WI38 (cell line): ENCODE measurements around the gene ZDHHC22.

Experiments
- H3K4me3 ChIP-seq: 2 replicates; pipeline ENCODE4 v1.5.1; 2011; ENCODE audit warnings: low read depth, mild to moderate bottlenecking, control low read depth, low read length
- TF ChIP-seq, protein P1 (sequence below): IDR thresholded peaks from 2 replicates; pipeline ENCODE4 v1.5.1; 2012; ENCODE audit warnings: low read depth, mild to moderate bottlenecking, control low read depth, low read length

ZDHHC22 gene

DNA sequence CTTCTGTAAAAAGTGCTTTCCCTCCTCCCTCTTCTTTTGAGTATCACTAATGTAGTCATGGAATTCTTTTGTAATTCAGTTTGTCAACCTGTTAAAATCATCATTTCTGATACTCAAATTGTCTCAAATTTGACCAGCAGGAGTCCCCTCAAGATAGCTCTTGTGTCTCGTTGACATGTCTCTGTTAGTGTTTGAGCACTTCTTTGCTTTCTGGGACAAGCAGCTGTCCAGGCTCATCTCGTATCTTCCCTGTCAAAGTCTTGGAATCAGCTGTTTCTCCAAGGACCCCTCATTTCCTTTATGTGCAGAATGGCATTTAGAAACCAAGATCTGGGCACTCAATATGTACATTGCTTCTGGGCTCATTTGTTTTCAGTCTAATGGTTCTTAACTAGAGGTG is 32.8 kb downstream of the ZDHHC22 start:
- TF ChIP-seq, protein P1, sequence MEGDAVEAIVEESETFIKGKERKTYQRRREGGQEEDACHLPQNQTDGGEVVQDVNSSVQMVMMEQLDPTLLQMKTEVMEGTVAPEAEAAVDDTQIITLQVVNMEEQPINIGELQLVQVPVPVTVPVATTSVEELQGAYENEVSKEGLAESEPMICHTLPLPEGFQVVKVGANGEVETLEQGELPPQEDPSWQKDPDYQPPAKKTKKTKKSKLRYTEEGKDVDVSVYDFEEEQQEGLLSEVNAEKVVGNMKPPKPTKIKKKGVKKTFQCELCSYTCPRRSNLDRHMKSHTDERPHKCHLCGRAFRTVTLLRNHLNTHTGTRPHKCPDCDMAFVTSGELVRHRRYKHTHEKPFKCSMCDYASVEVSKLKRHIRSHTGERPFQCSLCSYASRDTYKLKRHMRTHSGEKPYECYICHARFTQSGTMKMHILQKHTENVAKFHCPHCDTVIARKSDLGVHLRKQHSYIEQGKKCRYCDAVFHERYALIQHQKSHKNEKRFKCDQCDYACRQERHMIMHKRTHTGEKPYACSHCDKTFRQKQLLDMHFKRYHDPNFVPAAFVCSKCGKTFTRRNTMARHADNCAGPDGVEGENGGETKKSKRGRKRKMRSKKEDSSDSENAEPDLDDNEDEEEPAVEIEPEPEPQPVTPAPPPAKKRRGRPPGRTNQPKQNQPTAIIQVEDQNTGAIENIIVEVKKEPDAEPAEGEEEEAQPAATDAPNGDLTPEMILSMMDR, result no peak

DNA sequence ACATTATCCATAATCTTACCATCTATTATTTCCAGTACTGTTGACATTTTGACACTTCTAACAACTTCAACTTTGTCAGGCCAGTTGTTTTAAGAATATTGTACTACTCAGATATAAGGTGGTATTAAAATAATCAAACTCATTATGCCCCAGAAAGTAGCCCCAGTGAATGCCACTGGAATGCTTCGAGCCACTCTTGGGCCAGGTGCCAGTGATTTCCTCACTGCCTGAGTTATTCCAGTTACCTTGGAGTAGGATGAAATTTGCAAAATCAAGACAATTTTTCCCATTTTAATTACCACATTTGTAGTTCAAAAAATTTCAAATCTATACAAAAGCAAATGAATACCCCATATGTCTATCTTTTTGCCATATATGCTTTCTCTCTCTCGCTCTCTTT is 34.4 kb downstream of the ZDHHC22 start:
- no peak overlapping the region for H3K4me3 ChIP-seq
- TF ChIP-seq, protein P1, result no peak

More for the DNA sequence above, 32.8 kb downstream of the ZDHHC22 start:
- H3K4me3 ChIP-seq, result no peak overlapping the region

DNA sequence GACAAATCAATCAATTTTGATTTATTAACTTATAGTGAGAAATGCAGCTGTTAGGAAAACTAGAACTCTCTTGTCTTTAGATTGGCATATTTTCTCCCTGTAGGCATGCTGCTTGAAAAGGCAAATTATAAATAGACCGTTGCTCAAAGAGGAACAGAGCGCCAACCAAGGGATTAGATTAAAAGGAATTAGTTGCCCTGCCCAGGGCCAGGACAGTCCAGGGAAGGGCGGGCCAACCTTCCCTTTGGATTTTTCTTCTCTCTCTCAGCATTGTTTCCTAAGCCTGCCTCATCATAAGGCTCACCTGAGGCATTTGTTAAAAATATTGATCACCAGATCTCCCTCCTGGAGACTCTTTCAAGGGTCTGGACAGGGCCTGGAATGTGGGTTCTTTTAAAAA is 34.9 kb downstream of the ZDHHC22 start:
- H3K4me3 ChIP-seq, result no peak overlapping the region
- TF ChIP-seq, protein P1, result no peak

DNA sequence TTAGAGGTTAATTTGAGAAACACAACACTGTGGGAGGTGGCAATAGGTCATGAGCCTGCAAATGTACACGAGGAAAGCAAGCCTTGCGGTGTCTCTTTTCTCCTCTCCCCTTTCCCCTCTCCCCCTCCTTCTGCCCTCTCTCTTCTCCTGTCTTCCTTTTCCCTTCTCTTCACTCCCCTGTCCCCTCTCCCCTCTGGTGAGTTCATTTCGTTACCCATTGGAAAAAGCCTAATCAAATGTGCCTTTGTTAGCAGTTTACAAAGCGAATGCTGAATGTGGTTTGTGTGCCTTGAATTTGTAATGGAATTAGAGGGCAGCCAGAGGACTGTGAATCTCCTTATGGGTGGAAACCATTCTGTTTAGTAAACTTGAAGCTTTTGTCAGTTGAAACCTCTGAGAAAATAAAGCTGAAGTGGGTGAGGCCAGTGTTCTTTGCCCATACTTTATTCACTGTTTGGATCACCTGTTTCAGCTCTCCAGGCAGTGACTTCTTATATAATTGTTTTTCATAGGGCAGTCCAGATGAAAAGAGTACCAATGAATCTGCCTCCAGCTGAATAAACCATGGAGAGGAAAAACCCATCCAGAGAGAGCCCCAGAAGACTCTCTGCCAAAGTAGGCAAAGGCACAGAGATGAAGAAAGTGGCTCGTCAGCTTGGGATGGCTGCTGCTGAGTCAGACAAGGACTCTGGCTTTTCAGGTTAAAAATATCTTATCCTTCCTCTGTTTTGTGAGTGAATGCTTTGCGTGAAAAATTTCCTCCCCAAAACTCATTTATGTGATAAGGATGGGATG is 36.2 kb downstream of the ZDHHC22 start:
- H3K4me3 ChIP-seq, result no peak overlapping the region
- TF ChIP-seq, protein P1, result no peak

DNA sequence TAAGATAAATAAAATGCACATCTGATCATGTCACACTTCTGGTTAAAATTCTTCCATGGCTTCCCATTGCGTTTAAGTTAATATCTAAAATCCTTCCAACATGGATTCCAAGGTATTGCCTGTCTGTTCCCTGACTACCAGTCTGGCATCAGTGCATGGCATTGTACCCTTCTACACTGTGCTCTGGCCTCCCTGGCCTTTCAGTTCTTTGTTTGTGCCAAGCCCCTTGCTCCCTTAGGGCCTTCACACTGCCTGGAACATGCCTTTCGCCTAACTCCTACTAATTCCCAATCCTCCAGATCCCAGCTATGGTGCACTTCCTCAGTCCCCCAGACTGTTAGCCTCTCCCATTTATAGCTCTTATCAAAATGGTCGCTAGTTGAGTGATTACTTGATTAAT is 37.2 kb downstream of the ZDHHC22 start:
- TF ChIP-seq, protein P1, result no peak
- H3K4me3 ChIP-seq, result no peak overlapping the region

DNA sequence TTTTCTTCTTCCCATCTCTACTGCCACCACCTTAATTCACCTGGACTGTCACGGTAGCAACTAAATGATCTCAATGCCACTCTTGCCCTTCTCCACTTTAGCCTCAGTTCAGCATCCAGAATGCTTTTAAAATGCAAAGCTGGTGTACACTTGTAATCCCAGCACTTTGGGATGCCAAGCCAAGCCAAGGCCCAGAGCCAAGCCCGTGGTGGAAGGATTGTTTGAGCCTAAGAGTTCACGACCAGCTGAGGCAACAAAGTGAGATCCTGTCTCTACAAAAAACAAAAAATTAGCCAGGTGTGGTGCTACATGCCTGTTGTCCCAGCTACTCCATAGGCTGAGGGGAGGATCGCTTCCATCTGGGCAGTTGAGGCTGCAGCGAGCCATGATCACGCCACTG is 37.6 kb downstream of the ZDHHC22 start:
- no peak overlapping the region for H3K4me3 ChIP-seq
- TF ChIP-seq, protein P1, result no peak

DNA sequence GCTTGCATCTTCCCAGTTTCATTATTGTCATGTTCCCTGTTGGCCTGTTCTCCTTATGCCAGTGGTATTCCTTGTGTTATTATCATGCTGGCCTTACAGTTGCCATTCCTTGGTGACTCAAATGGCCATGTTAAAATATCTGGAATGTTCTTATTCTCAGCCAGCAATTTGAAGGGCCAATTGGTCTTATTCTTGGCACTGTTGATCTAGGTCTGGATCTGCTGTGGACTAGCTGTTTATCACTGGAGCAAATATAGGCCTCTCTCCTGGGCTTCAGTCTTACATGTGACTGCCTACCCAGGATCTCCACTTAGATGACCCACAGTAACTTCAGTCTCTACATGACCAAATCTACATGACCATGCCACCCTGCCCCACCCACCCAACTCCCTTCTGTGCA is 38.1 kb downstream of the ZDHHC22 start:
- TF ChIP-seq, protein P1, result no peak
- no peak overlapping the region for H3K4me3 ChIP-seq
